ENCODE data around the gene TCF12. TPM values are rescaled to one million over a fixed set of nuclear protein-coding genes. Genes with fewer than 3 reads are reported as not detected.

TCF12 gene
- polyA plus RNA-seq, 1 experiment: 447 TPM

DNA sequence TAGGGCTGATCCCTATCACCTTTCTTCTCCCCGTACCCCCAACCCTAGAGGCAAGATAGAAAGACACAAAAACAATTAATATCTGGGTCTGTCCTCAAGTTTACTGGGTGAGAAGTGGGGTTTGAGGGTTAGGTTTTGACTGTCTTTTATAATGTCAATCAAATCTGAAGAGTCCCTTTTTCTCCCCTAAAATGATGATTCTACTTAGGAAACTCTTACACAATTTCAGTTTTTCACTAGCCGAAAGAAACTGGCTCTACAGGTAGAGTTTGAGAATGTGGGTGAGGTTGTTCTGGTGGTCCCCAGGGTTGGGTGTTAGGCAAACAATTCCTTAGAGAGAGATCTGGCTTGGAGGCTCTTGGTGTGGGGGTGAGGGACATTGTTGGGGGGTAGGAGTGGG, 189.9 kb downstream of the TCF12 start:
- DNase-seq (ENCODE audit: low read depth, low spot score): no peak
- H3K27me3 ChIP-seq (ENCODE audit: control insufficient read depth, insufficient read depth, low read length): no peaks in the 10 kb centered on the region
- no peaks in the 10 kb centered on the region for H3K9me3 ChIP-seq (ENCODE audit: control insufficient read depth, insufficient read depth, low read length)
- ChIA-PET CTCF (no interaction called here), POLR2A (no interaction called here)
- H3K4me3 ChIP-seq (ENCODE audit: low read depth, low read length): no peak overlapping the region
- TF ChIP-seq, protein P1, sequence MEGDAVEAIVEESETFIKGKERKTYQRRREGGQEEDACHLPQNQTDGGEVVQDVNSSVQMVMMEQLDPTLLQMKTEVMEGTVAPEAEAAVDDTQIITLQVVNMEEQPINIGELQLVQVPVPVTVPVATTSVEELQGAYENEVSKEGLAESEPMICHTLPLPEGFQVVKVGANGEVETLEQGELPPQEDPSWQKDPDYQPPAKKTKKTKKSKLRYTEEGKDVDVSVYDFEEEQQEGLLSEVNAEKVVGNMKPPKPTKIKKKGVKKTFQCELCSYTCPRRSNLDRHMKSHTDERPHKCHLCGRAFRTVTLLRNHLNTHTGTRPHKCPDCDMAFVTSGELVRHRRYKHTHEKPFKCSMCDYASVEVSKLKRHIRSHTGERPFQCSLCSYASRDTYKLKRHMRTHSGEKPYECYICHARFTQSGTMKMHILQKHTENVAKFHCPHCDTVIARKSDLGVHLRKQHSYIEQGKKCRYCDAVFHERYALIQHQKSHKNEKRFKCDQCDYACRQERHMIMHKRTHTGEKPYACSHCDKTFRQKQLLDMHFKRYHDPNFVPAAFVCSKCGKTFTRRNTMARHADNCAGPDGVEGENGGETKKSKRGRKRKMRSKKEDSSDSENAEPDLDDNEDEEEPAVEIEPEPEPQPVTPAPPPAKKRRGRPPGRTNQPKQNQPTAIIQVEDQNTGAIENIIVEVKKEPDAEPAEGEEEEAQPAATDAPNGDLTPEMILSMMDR (IDR thresholded peaks at IDR 0.05; ENCODE audit: low read depth, low read length): no peak
- no peak overlapping the region for H3K27ac ChIP-seq (ENCODE audit: low read depth, low read length)

DNA sequence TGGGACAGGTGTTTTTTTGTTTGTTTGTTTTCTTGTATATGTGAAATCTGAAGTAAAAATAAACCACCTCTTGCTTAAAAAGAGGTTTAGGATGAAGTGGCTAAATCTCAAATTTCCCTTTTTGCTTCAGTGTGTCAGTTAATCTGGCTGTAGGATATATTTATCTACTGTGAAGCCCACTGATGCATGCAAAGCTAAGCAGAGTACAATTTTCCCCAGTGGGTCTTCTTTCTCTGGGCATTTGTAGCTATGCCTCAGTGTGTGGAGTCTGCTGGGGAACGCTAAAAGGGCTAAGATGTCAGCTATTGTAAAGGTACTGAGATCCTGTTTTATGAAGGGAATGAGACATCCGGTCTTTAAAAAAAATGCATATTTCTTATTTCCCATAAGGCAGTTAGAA, 190.6 kb downstream of the TCF12 start:
- TF ChIP-seq, protein P1 (IDR thresholded peaks at IDR 0.05; ENCODE audit: low read depth, low read length): no peak
- ChIA-PET CTCF (no interaction called here), POLR2A (no interaction called here)
- DNase-seq (ENCODE audit: low read depth, low spot score): no peak
- Histone ChIP-seq H3K27me3 (ENCODE audit: control insufficient read depth, insufficient read depth, low read length) (no peaks in the 10 kb centered on the region), H3K9me3 (ENCODE audit: control insufficient read depth, insufficient read depth, low read length) (no peaks in the 10 kb centered on the region), H3K4me3 (ENCODE audit: low read depth, low read length) (no peak overlapping the region), H3K27ac (ENCODE audit: low read depth, low read length) (no peak overlapping the region)

DNA sequence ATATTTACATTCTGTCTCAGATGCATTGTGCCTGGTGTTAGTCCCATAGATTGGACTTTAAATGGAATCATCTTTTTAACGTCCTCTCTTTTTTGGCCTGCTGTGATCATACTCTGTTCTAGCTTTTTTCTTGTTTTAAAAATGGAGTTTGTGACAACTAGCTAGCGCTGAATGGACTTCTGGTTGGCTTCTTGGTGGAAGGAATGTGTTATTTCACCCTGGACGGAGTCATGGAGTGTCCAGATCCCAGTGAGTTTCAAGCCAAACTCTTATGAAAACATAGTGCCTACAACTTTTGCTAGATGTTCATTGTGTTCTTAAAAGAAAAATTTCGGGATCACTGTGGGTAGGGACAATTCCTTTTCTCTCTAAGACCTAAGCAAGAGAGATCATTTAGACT, 192.6 kb downstream of the TCF12 start:
- H3K27me3 ChIP-seq (ENCODE audit: control insufficient read depth, insufficient read depth, low read length): no peaks in the 10 kb centered on the region
- DNase-seq (ENCODE audit: low read depth, low spot score): no peak
- H3K4me3 ChIP-seq (ENCODE audit: low read depth, low read length): no peak overlapping the region
- no peak overlapping the region for H3K27ac ChIP-seq (ENCODE audit: low read depth, low read length)
- no peaks in the 10 kb centered on the region for H3K9me3 ChIP-seq (ENCODE audit: control insufficient read depth, insufficient read depth, low read length)
- CTCF ChIA-PET: no interaction called here
- TF ChIP-seq, protein P1 (IDR thresholded peaks at IDR 0.05; ENCODE audit: low read depth, low read length): peak; percentile 36
- POLR2A ChIA-PET: no interaction called here

DNA sequence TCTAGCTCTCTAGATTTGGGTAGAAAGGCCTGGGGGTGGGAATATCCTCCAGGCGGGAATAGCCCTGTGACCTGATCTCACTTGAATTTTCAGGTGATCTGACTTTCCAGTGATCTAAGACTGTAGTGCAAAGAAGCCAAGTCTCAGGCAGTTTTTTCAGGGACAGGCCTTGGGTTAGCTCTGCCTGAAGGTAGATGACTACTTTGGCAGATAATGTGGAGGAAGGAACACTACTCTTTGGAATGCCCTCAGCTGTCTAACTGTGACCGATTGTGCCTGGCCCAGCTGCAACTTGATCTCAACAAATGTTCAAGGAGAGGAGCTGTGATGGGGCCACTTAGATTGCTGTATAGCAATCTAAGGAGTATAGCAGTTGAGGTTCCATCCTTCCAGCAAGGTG, 193.7 kb downstream of the TCF12 start:
- Histone ChIP-seq H3K4me3 (ENCODE audit: low read depth, low read length) (no peak overlapping the region), H3K9me3 (ENCODE audit: control insufficient read depth, insufficient read depth, low read length) (no peaks in the 10 kb centered on the region), H3K27me3 (ENCODE audit: control insufficient read depth, insufficient read depth, low read length) (no peaks in the 10 kb centered on the region), H3K27ac (ENCODE audit: low read depth, low read length) (no peak overlapping the region)
- ChIA-PET POLR2A (interaction anchor here (0.7 kb wide), 1 partner anchor 10 kb away, joined by 3 read pairs; no protein-coding TSS in a partner anchor), CTCF (no interaction called here)
- DNase-seq (ENCODE audit: low read depth, low spot score): peak; percentile 4
- TF ChIP-seq, protein P1 (IDR thresholded peaks at IDR 0.05; ENCODE audit: low read depth, low read length): no peak

DNA sequence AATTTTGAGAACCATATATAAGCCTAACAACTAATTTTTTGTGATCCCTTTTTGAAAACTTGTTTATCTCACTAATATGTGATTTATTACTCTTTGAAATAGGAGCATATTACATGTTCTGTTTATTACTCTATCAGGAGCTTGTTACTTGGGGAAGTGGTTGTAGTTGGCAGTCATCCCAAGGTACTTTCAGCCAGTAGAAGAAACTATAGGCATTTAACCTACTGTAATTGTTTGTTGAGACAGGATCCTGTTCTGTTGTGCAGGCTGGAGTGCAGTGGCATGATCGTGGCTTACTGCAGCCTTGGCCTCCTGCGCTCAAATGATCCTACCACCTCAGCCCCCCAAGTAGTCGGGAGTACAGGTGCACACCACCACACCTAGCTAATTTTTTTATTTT, 195.6 kb downstream of the TCF12 start:
- H3K9me3 ChIP-seq (ENCODE audit: control insufficient read depth, insufficient read depth, low read length): no peaks in the 10 kb centered on the region
- POLR2A ChIA-PET: interaction anchor here (0.7 kb wide), 1 partner anchor 1776 kb away, joined by 4 read pairs; no protein-coding TSS in a partner anchor
- CTCF ChIA-PET: interaction anchor here (1.2 to 1.4 kb wide), 2 partner anchors 24 to 623 kb away, joined by 3 to 4 read pairs; no protein-coding TSS in a partner anchor
- no peak overlapping the region for H3K4me3 ChIP-seq (ENCODE audit: low read depth, low read length)
- no peak overlapping the region for H3K27ac ChIP-seq (ENCODE audit: low read depth, low read length)
- H3K27me3 ChIP-seq (ENCODE audit: control insufficient read depth, insufficient read depth, low read length): no peaks in the 10 kb centered on the region
- TF ChIP-seq, protein P1 (IDR thresholded peaks at IDR 0.05; ENCODE audit: low read depth, low read length): no peak
- DNase-seq (ENCODE audit: low read depth, low spot score): no peak

Measured in AG04450 (cell line).